ENCODE results near the gene TTC27. TPM values are rescaled to one million over a fixed set of nuclear protein-coding genes. Genes with fewer than 3 reads are reported as not detected.

The TTC27 gene
- total and polyA plus RNA-seq, 2 of the 13 experiments (the other 11 are each of a cell fraction or from before 2014, with no cell fraction given), result 26.7 to 44.7 TPM

DNA sequence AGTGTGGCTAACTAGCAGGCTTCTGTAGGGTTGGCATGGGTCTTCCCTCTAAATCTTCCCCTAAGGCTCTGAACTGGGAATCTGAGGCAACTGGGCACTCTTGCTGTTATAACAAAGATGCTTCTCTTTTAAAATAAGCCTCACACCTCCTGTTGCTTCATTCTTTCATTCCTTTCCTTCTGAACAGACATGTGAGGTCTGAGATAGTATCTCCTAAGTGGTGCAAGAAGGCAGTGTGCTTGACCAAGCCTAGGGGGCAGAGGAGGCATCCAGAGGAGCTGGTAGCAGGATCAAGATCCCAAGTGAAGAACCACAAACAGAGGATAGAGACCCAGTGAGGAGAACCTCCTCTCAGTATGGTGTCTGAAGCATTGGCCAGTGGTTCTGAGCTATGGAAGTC, 90.9 kb downstream of the TTC27 start (continued):
- no peak for TF ChIP-seq MAFG (CRISPR knock-in tag; IDR thresholded peaks at IDR 0.05)
- no peak for TF ChIP-seq EP300 (IDR thresholded peaks at IDR 0.05; ENCODE audit: low read depth in 2 of 2, low read length in 2 of 2)
- TF ChIP-seq EP300 (CRISPR knock-in tag; IDR thresholded peaks at IDR 0.05; ENCODE audit: borderline replicate concordance), result no peak
- TF ChIP-seq KMT2A (CRISPR knock-in tag; IDR thresholded peaks at IDR 0.05), result no peak
- no peak for TF ChIP-seq ARHGAP35 (CRISPR knock-in tag; IDR thresholded peaks at IDR 0.05; ENCODE audit: borderline replicate concordance)
- no peak for TF ChIP-seq SALL1 (CRISPR knock-in tag; IDR thresholded peaks at IDR 0.05)

DNA sequence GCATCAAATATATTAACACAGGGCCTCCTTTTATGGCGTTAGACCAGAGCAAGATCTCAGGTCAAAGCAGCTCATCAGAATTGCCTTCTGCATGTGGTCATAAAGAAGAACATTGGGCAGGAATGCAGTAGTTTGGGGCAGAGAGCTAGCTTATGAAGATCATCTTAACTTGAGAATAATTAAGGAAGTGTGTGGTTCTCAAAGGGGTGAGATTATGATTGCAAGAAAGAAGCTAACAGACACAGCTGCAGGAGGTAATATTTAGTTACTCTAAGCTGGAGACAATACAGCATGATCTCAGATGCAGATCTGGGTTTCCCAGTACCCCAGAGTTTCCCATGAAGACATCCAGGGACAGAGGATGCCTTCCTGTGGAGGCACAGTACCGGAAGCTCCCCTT, 91.6 kb downstream of the TTC27 start:
- TF ChIP-seq PLSCR1 (CRISPR knock-in tag; IDR thresholded peaks at IDR 0.05; ENCODE audit: borderline replicate concordance) (no peak), HOXA3 (CRISPR knock-in tag; IDR thresholded peaks at IDR 0.05) (no peak), SSRP1 (CRISPR knock-in tag; IDR thresholded peaks at IDR 0.05) (no peak), ZNF644 (CRISPR knock-in tag; IDR thresholded peaks at IDR 0.05; ENCODE audit: low read depth) (no peak), ZBTB3 (CRISPR knock-in tag; IDR thresholded peaks at IDR 0.05; ENCODE audit: borderline replicate concordance, low read depth) (no peak), AGO2 (optimal IDR thresholded peaks at IDR 0.05; ENCODE audit: low read depth, low read length) (no peak), SMYD3 (CRISPR knock-in tag; IDR thresholded peaks at IDR 0.05) (no peak), GLI4 (CRISPR knock-in tag; IDR thresholded peaks at IDR 0.05; ENCODE audit: borderline replicate concordance) (no peak), SMARCE1 (IDR thresholded peaks at IDR 0.05; ENCODE audit: borderline replicate concordance) (no peak), ZNF546 (CRISPR knock-in tag; conservative IDR thresholded peaks at IDR 0.05) (no peak)
- in situ Hi-C loops (cut with HindIII; ENCODE audit: extremely low pct_ligation_motif_present, low pct_unique_long_range_greater_than_20kb), result no loop called here
- no peak overlapping the region for H3K4me2 ChIP-seq (ENCODE audit: low read depth, low read length)
- no peak overlapping the region for H3K9ac ChIP-seq (ENCODE audit: insufficient read depth, low read depth, low read length)
- CTCF ChIA-PET (ENCODE audit: low intra/inter-chr PET ratio, low total read pairs), result no interaction called here
- no TSS peak for BruUV-seq (replicated peaks)
- H3K9me3 ChIP-seq (ENCODE audit: low read length), result no peaks in the 10 kb centered on the region
- H3K79me2 ChIP-seq (ENCODE audit: insufficient read depth, low read length), result no peaks in the 10 kb centered on the region
- no peak for DNase-seq (ENCODE audit: low spot score)
- intact Hi-C loops (cut with micrococcal nuclease; ENCODE audit: unreplicated experiment), result no loop called here
- ATAC-seq, result no peak
- H4K20me1 ChIP-seq (ENCODE audit: insufficient read depth, low read length), result no peaks in the 10 kb centered on the region
- H3K4me1 ChIP-seq (ENCODE audit: insufficient read depth, low read length), result peaks cover 8% of the 10 kb centered on the region
- H3K36me3 ChIP-seq (replicated peaks in 1 of 2; ENCODE audit: control insufficient read depth in 1 of 2, insufficient read depth in 2 of 2, low read length in 2 of 2), result peaks cover 1 to 20% of the 10 kb centered on the region in 2 experiments; a peak in 4 of 5 replicates
- no peaks in the 10 kb centered on the region for H3K27me3 ChIP-seq (ENCODE audit: control insufficient read depth in 1 of 2, insufficient read depth in 2 of 2, low read length in 2 of 2)
- no peak overlapping the region for H2AFZ ChIP-seq (ENCODE audit: low read length)
- no peak overlapping the region for H3K27ac ChIP-seq (ENCODE audit: extremely low read length, insufficient read depth, low read length)
- POLR2A ChIA-PET, result no interaction called here
- no peak for FAIRE-seq
- WGBS (ENCODE audit: low lambda C conversion rate), result 100% methylated on average over 2 of the region's 2 CpGs
- no peak overlapping the region for H3K4me3 ChIP-seq (replicated peaks in 1 of 3; ENCODE audit: insufficient read depth in 1 of 3, low read depth in 2 of 3, low read length in 3 of 3)

Measured in HepG2 (cell line).